Motor neuron (in vitro differentiated cells): ENCODE results near the gene LONRF2. TPM values are rescaled to one million over a fixed set of nuclear protein-coding genes. Genes with fewer than 3 reads are reported as not detected.
A peak's percentile ranks its signal among the peaks of the same experiment; 100 is the strongest.

Experiments used
- ATAC-seq, 8 experiments: fragments of 200-7000 bp; cut with Tn5 transposase; replicated peaks in 6 of 8; 2 replicates each; pipeline ENCODE4 v1.8.0; 2021; ENCODE audit warnings: mild to moderate bottlenecking in 8 of 8, moderate library complexity in 8 of 8
- H3K27ac ChIP-seq, 2 donors: fragments of 250-450 bp; sonication (Bioruptor Pico); 2 replicates each; pipeline ENCODE4 v1.9.0; 2021; ENCODE audit warnings: antibody characterized with exemption in 2 of 2, mild to moderate bottlenecking in 2 of 2, moderate library complexity in 1 of 2
- H3K4me1 ChIP-seq, 2 donors: fragments of 250-450 bp; sonication (Bioruptor Pico); replicated peaks in 1 of 2; 2 replicates each; pipeline ENCODE4 v1.6.1; 2021; ENCODE audit warnings: antibody characterized with exemption in 2 of 2, mild to moderate bottlenecking in 2 of 2, moderate library complexity in 1 of 2
- H3K4me3 ChIP-seq, 5 donors: fragments of 250-450 bp; sonication (Bioruptor Pico); 2 replicates each; pipeline ENCODE4 v1.9.0; 2021; ENCODE audit warnings: antibody characterized with exemption in 5 of 5, mild to moderate bottlenecking in 5 of 5, moderate library complexity in 4 of 5
- WGBS, 10 experiments: fragments of 450-650 bp; shearing (Covaris generic); methylation state at CpG; one replicate each; pipeline ENCODE4 v1.0.0; 2022; 5-methylcytosine and 5-hydroxymethylcytosine counted together
- in situ Hi-C, 9 experiments: fragments of 400-800 bp; cut with MboI; loops; one replicate each; pipeline ENCODE4 v1.15.0; 2021; ENCODE audit warnings: low sequenced_read_pairs in 9 of 9, low pct_unique_long_range_greater_than_20kb in 2 of 9; ENCODE audit not compliant: unreplicated experiment in 9 of 9
- total RNA-seq, 8 experiments: library from RNA; unstranded; fragments of 300-600 nt; gene quantifications; 2 replicates each; pipeline versions ENCODE4 v1.2.3 to v1.2.4, GENCODE V29; 2022

The LONRF2 gene
- total RNA-seq, 8 experiments from 2014 or later, result 0.10 to 50.5 (median 9.2) TPM

DNA sequence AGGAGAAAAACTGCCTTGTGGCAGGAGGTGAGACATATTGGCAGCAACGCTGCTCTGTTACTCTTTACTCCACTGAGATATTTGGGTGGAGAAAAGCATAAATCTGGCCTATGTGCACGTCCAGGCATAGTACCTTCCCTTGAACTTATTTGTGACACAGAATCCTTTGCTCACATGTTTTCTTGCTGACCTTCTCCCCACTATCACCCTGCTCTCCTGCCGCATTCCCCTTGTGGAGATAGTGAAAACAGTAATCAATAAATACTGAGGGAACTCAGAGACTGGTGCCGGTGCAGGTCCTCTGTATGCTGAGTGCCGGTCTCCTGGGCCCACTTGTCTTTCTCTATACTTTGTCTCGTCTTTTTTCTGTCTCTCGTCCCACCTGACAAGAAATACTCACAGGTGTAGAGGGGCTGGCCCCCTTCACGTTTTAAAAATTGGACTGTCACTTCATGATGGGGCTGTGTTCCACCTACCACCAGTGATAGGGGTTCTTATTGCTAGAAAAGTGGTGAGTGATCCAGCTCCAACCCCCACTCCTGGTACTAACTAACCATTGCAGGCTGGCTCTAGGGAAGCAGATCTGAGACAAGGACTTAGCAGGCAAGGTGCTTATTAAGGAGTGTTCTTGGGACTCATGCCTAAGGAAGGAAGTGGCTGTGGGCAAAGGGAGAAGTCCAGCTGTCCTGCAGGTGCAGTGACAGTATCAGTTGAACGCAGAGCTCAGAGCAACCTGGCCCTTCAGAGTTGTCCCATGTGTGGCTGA, 51.7 kb downstream of the LONRF2 start:
- Histone ChIP-seq H3K4me1 (peaks cover 4 to 14% of the 10 kb centered on the region in 2 donors), H3K27ac (no peak overlapping the region), H3K4me3 (no peak overlapping the region)
- WGBS, 10 experiments, result 29 to 93% (median 76%) methylated on average over 1 to 8 of the region's 9 CpGs; no CpG with 5 or more reads in 2 of the 10 experiments
- in situ Hi-C loops, result loop anchor here in 6 of 9 experiments (25.0 kb wide), 2 partner anchors 117 to 708 kb away; no protein-coding TSS in a partner anchor
- ATAC-seq, result no peak

DNA sequence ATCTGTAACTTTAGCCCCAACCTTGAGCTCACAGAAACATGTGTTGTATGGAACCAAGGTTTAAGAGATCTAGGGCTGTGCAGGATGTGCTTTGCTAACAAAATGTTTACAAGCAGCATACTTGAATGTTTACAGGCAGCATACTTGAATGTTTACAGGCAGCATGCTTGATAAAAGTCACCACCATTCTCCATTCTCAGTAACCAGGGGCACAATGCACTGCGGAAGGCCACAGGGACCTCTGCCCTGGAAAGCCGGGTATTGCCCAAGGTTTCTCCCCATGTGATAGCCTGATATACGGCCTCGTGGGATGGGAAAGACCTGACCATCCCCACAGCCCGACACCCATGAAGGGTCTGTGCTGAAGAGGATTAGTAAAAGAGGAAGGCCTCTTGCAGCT, 52.4 kb downstream of the LONRF2 start:
- in situ Hi-C loops, result loop anchor here in 6 of 9 experiments (10.0 to 25.0 kb wide), 3 partner anchors 105 to 708 kb away; no protein-coding TSS in a partner anchor
- no peak for ATAC-seq
- 40 to 80% (median 72%) methylated on average over 1 to 5 of the region's 5 CpGs; no CpG with 5 or more reads in 4 of the 10 experiments for WGBS, 10 experiments
- Histone ChIP-seq H3K4me3 (no peak overlapping the region), H3K27ac (no peak overlapping the region), H3K4me1 (peaks cover 4 to 14% of the 10 kb centered on the region in 2 donors)

DNA sequence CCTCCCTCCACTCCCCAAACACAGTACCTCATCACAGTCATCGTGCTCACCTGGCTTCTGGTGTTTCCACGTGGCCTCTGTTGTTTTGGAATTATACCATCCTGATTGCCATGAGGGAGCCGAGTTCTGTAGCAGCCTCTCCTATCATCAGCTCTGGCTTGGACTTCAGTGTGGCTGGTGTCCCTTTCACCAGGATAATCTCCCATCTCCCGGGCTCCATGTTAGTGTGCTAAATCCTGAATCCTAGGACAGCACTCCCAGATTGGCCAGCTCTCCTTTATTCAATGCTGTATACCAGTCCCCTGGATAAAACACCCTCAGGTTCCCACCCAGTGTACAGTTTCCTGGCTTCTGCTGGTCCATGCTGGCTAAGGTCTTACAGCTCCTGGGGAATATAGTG, 53.3 kb downstream of the LONRF2 start:
- no peak overlapping the region for H3K4me3 ChIP-seq
- H3K27ac ChIP-seq, result no peak overlapping the region
- WGBS, 10 experiments, result 7 to 100% (median 42%) methylated on average over 1 to 3 of the region's 4 CpGs; no CpG with 5 or more reads in 4 of the 10 experiments
- in situ Hi-C loops, result loop anchor here in 6 of 9 experiments (10.0 to 25.0 kb wide), 3 partner anchors 106 to 707 kb away; no protein-coding TSS in a partner anchor
- no peak for ATAC-seq
- H3K4me1 ChIP-seq, result peaks cover 0 to 14% of the 10 kb centered on the region in 2 donors

DNA sequence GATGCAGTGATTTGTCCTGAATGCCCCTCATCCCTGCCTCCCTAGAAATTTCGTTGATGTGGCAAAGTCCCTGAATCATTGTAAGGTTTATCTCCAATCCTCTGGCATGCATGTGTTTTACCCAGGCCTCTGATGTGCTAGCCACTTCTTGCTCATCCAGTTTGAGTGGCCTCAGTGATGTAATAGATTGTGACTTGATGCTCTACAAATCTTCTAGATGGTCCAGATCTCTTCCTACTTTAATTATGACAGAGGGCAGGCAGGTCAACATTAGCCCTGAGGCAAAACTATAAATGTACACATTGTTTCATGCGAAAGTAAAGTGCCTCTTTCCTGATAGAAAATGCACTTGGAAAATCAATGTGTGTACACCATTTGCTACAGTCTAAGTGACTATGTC, 54.5 kb downstream of the LONRF2 start:
- in situ Hi-C loops, result loop anchor here in 6 of 9 experiments (10.0 to 25.0 kb wide), 3 partner anchors 107 to 705 kb away; no protein-coding TSS in a partner anchor

DNA sequence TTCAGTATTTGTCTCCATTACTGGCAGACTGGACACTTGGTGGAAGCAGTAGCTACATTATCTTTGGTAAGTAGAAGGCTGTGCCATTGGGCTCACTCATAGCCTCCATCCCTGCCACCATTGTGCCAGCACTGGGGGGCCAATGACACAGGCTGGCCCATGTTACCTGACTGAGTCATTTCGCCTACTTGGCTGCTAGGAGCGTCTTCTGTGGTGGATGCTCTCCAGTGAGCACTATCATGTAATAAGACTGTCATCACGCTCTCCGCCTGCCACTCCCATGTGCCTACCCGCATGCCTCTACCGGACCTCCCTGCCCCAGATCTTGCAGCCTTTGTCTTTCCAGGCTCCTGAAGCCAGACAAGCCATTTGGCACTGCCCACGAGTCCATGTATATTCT, 56.2 kb downstream of the LONRF2 start:
- in situ Hi-C loops, result loop anchor here in 6 of 9 experiments (10.0 to 25.0 kb wide), 3 partner anchors 109 to 704 kb away; no protein-coding TSS in a partner anchor
- H3K27ac ChIP-seq, result no peak overlapping the region
- no peak overlapping the region for H3K4me3 ChIP-seq
- peaks cover 2 to 14% of the 10 kb centered on the region in 2 donors for H3K4me1 ChIP-seq
- no peak for ATAC-seq
- WGBS, 10 experiments, result 37 to 97% (median 84%) methylated on average over 1 to 7 of the region's 7 CpGs; no CpG with 5 or more reads in 4 of the 10 experiments

More for the DNA sequence above, 54.5 kb downstream of the LONRF2 start:
- 25 to 100% (median 73%) methylated on average over 1 to 2 of the region's 2 CpGs; no CpG with 5 or more reads in 2 of the 10 experiments for WGBS, 10 experiments
- peak in 5 of 8 experiments; percentile 48 to 79 (median 72) for ATAC-seq
- H3K4me3 ChIP-seq, result no peak overlapping the region
- no peak overlapping the region for H3K27ac ChIP-seq
- H3K4me1 ChIP-seq, result peaks cover under 1 to 14% of the 10 kb centered on the region in 2 donors

DNA sequence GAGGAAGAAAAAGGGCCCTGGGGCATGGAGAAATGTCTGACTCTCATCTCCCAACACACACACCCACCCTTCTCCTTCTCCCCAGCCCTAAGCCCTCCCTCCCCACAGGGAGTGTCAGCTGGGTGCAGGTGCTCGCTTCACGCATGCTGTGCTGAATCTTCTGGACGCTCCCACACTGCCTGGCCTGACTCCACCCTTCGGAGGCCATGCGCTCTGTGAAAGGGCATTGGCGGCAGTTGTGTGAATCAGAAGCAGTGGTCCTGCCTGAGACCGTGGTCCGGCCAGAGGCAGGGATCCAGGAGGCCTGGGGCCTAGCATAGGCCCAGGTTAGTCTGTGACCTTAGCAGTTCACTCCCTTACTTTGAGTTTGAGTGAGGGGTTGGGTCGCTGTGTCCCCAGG, 57.1 kb downstream of the LONRF2 start:
- H3K4me1 ChIP-seq, result peaks cover 2 to 14% of the 10 kb centered on the region in 2 donors
- peak in 3 of 8 experiments; percentile 16 to 44 (median 22) for ATAC-seq
- no peak overlapping the region for H3K27ac ChIP-seq
- in situ Hi-C loops, result loop anchor here in 6 of 9 experiments (10.0 to 25.0 kb wide), 3 partner anchors 110 to 703 kb away; no protein-coding TSS in a partner anchor
- H3K4me3 ChIP-seq, result no peak overlapping the region
- WGBS, 10 experiments, result 20 to 100% (median 86%) methylated on average over 1 to 5 of the region's 9 CpGs; no CpG with 5 or more reads in 5 of the 10 experiments

DNA sequence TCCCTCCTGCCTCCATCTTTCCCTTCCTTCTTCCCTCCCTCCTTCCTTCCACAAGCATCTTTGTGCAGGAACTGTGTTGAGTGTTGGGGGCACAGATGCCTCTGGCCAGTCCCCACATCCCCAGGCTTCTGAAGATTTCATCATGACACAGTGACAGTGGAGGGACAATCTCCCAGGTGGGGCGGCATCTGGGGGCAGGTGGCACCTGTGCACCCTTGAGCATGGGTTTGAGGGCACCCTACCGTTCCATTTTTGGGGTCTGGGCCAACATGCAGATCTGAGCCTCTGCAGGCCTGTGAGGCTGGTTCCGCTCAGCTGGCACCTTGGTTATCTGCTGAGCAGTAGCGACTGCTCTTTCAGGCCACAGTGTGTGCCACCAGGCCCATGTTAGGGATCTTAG, 57.6 kb downstream of the LONRF2 start:
- no CpG with 5 or more reads among the region's 4 CpGs for WGBS, 10 experiments
- in situ Hi-C loops, result loop anchor here in 7 of 9 experiments (5.0 to 25.0 kb wide), 4 partner anchors 110 to 702 kb away; no protein-coding TSS in a partner anchor
- Histone ChIP-seq H3K27ac (no peak overlapping the region), H3K4me3 (no peak overlapping the region), H3K4me1 (peaks cover 2 to 14% of the 10 kb centered on the region in 2 donors)
- no peak for ATAC-seq

DNA sequence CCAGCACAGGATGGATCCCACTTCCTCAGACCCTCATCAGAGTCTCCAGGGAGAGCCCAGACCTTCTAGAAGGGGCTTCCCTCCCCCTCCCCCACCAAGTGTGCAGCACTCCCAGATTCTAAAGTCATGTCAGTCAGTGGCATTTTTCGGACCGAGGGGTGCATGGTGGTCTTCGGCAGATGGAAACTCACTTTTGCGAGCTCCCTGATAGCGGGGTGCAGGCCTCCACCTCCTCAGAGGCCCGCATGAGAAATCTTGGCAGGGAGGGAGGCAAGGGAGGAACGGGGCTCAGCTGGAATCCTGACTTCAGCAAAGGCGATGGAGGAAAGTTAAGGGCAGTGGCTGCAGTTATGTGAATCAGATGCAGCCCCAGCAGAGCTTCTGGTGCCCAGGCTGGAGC, 58.2 kb downstream of the LONRF2 start:
- WGBS, 10 experiments, result 33 to 91% (median 70%) methylated on average over 1 to 7 of the region's 8 CpGs; no CpG with 5 or more reads in 5 of the 10 experiments
- no peak overlapping the region for H3K27ac ChIP-seq
- in situ Hi-C loops, result loop anchor here in 7 of 9 experiments (5.0 to 25.0 kb wide), 4 partner anchors 111 to 702 kb away; no protein-coding TSS in a partner anchor
- ATAC-seq, result no peak
- H3K4me3 ChIP-seq, result no peak overlapping the region
- peaks cover 2 to 14% of the 10 kb centered on the region in 2 donors for H3K4me1 ChIP-seq

DNA sequence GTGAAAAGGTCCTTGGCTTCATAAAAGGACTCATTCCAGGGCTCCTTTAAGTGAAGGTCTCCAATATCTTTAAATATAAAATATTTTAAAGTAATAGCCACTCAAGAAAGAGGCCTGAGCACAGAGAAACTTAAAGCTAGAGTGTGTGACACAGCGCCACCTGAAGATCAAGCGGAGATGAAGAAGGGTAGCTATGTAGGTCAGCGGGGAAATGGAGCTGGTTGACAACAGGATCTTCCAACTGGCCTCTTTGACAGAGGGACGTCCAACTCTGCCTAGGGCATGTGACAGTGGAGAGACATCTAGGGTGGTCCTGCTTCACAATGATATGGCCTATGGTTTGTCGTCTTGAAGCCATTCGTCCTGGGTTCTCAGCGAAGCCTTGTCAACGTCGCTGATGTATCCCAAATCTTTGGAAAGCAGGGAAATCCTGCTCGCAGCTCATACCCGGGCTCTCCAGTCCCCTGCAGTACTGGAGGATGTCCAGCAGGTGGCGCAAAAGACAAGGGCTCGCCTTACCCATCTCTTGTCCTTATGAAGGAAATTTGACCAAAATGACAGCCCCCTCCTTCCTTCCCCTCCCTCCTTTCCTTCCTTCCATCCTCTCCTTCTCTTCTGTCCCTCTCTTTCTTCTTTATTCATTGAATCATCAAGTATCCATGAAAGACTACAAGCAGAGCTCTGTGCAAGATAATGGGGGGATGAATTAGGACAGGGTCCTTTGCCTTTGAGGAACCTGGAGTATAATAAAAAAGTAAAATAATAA, 59.6 kb downstream of the LONRF2 start:
- WGBS, 10 experiments, result 0 to 85% (median 11%) methylated on average over 1 to 10 of the region's 13 CpGs

DNA sequence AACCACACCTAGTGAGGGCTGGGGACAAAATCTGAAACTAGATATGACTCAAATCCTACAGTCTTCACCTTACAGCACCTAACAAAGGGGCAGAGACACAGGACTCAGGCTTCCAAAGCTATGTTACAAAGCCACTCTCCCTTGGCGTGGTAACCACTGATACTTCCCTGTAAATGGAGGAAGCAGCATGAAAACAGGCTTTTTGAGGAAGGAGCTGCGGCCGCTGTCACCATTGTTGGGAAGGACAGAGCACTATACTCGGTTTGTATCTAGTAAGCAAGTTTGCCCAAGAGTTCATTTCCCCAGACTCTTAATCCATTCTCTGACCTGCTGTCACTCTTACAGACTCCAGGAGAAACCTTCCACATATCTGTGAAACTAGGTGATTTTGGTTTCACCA, 60.3 kb downstream of the LONRF2 start:
- in situ Hi-C loops, result loop anchor here in 7 of 9 experiments (5.0 to 25.0 kb wide), 4 partner anchors 113 to 700 kb away; no protein-coding TSS in a partner anchor
- WGBS, 10 experiments, result 38 to 100% (median 73%) methylated on average over 1 to 4 of the region's 4 CpGs; no CpG with 5 or more reads in 4 of the 10 experiments

More for the DNA sequence above, 59.6 kb downstream of the LONRF2 start:
- peak; percentile 42 to 86 (median 64) for ATAC-seq
- H3K27ac ChIP-seq, result no peak overlapping the region
- H3K4me1 ChIP-seq, result peaks cover 2 to 6% of the 10 kb centered on the region in 2 donors
- H3K4me3 ChIP-seq, result peak overlapping the region in 1 of 5 donors; percentile 4
- in situ Hi-C loops, result loop anchor here in 7 of 9 experiments (5.0 to 25.0 kb wide), 4 partner anchors 112 to 700 kb away; no protein-coding TSS in a partner anchor

DNA sequence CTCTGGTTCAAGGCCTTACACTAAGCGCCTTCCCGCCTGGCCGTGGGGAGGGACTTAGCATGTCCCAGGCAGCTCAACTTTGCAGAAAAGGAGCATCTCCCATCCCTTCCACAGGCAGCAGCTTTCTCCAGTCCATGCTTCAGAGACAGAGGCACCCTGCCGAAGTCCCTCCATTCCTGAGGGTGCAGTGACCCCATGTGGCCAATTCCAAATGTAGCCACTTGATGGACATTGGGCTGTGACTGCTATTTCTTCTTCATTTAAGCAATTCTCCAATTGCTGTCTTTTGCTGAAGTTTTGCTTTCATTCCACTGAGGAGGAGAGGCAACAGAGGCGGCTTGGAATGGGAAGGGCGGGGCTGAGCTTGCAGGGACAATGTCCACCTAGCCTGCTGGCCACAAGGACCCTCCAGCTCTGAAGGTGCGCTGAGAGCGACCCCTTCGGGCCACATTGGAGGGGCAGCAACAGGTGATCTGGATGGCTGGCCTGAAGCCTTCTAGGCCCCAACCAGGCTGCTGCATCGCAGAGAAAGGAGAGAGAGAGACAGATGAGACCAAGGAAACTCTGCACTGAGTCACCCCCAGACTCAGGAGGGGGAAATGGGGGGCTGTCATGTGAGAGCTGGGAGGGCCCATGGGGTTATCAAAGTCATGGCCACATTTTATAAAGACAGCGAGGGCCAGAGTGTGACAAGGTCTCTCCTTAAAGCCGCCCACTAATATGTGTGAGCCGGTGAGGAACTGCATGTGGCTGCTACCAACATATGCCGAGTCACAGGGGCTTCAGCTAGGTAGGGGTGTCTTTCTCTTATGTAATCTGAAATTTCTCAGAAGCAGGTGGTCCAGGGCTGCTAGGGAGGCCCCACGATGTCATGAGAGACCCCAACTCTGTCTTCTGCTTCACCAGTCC, 61.3 kb downstream of the LONRF2 start:
- no peak overlapping the region for H3K4me3 ChIP-seq
- ATAC-seq, result peak; percentile 81 to 92 (median 88)
- in situ Hi-C loops, result loop anchor here in 7 of 9 experiments (5.0 to 25.0 kb wide), 4 partner anchors 114 to 699 kb away; no protein-coding TSS in a partner anchor
- 10 to 80% (median 67%) methylated on average over 2 to 9 of the region's 15 CpGs; no CpG with 5 or more reads in 2 of the 10 experiments for WGBS, 10 experiments
- no peak overlapping the region for H3K27ac ChIP-seq
- H3K4me1 ChIP-seq, result peaks cover 0 to 2% of the 10 kb centered on the region in 2 donors

More for the DNA sequence above, 60.3 kb downstream of the LONRF2 start:
- Histone ChIP-seq H3K4me1 (peaks cover 0 to 2% of the 10 kb centered on the region in 2 donors), H3K4me3 (no peak overlapping the region), H3K27ac (no peak overlapping the region)
- no peak for ATAC-seq
